K562 (cell line): ENCODE data around the gene KLC3. TPM values are rescaled to one million over a fixed set of nuclear protein-coding genes. Genes with fewer than 3 reads are reported as not detected.
A peak's percentile ranks its signal among the peaks of the same experiment; 100 is the strongest.

Source experiments
- CCNT2 ChIP-seq: IDR thresholded peaks from 2 replicates; pipeline ENCODE4 v1.6.1; 2011; ENCODE audit warnings: borderline replicate concordance, low read depth, mild to moderate bottlenecking, moderate library complexity, mixed read lengths, low read length; ENCODE audit not compliant: insufficient read length; ENCODE audit errors: extremely low read depth
- HDAC1 ChIP-seq, 2 experiments: fragments of 450-650 bp; IDR thresholded peaks; 2 replicates each; pipeline ENCODE4 v1.6.1; 2016 to 2017; ENCODE audit warnings: inconsistent platforms in 1 of 2, mild to moderate bottlenecking in 1 of 2, moderate library complexity in 1 of 2
- HDAC2 ChIP-seq: fragments of 450-650 bp; IDR thresholded peaks from 2 replicates; pipeline ENCODE4 v1.6.1; 2016; ENCODE audit warnings: mild to moderate bottlenecking
- KDM2B ChIP-seq: fragments of 250-450 bp; sonication (Bioruptor Pico); IDR thresholded peaks from 2 replicates; pipeline ENCODE4 v1.8.0; 2021; ENCODE audit warnings: mild to moderate bottlenecking, moderate library complexity
- ZC3H11A ChIP-seq: IDR thresholded peaks from 2 replicates; pipeline ENCODE4 v1.6.1; 2012; ENCODE audit warnings: low read depth, low read length, improper control_type of control experiment
- ZNF696 ChIP-seq: fragments of 250-450 bp; sonication (Bioruptor Pico); conservative IDR thresholded peaks from 2 replicates; pipeline ENCODE4 v1.4.0; 2020; ENCODE audit warnings: mild to moderate bottlenecking, moderate library complexity
- polyA plus RNA-seq, 8 experiments: library from polyadenylated mRNA; depleted of rRNA in 4 of 8; stranded (reverse) in 5 of 8; unstranded in 3 of 8; fragments of >200 nt; fragmentation: Nextera tagmentation in 2 of 8; fragmentation: Illumina TruSeq in 1 of 8; extraction: Ambion mirVana in 2 of 8; extraction: Trizol in 1 of 8; gene quantifications; 2 replicates each; pipeline versions ENCODE4 v1.2.1 to v1.2.3, GENCODE V29; 2011 to 2014; ENCODE audit warnings: inconsistent platforms in 1 of 8, missing spikeins in 1 of 8
- total RNA-seq, 7 experiments: library from RNA; depleted of rRNA in 6 of 7; stranded (reverse); fragments of >200 nt in 6 of 7; fragmentation: Illumina TruSeq in 2 of 7; extraction: Trizol in 2 of 7; gene quantifications; 2 replicates each; pipeline versions ENCODE4 v1.2.1 to v1.2.3, GENCODE V29; 2011 to 2021; ENCODE audit warnings: low replicate concordance in 1 of 7
- TF ChIP-seq, protein P1 (sequence below), 2 experiments: fragments of 450-650 bp in 1 of 2; sonication (generic) in 1 of 2; formaldehyde crosslinking in 1 of 2; IDR thresholded peaks; 2 replicates each; pipeline versions ENCODE4 v1.7.1 to v1.9.0; 2016 to 2022; ENCODE audit warnings: inconsistent platforms in 1 of 2, mild to moderate bottlenecking in 1 of 2, missing genetic modification reagents in 1 of 2
- TF ChIP-seq, protein P2 (sequence below): fragments of 250-450 bp; sonication (Bioruptor Pico); IDR thresholded peaks from 2 replicates; pipeline ENCODE4 v1.5.0; 2022; ENCODE audit warnings: mild to moderate bottlenecking
- TF ChIP-seq, protein P3 (sequence below): fragments of 250-450 bp; sonication (Bioruptor Pico); IDR thresholded peaks from 2 replicates; pipeline ENCODE4 v1.5.0; 2021; ENCODE audit warnings: mild to moderate bottlenecking, moderate library complexity
- TF ChIP-seq, protein P4 (sequence below): sonication (generic); formaldehyde crosslinking; IDR thresholded peaks from 2 replicates; pipeline ENCODE4 v1.8.0; 2022; ENCODE audit warnings: missing genetic modification reagents, mild to moderate bottlenecking, moderate library complexity, borderline replicate concordance

KLC3 gene
- total and polyA plus RNA-seq, 9 of the 15 experiments (the other 6 are each of a cell fraction or from before 2014, with no cell fraction given) = 0.03 to 1.2 (median 0.59) TPM; not detected in 3

DNA sequence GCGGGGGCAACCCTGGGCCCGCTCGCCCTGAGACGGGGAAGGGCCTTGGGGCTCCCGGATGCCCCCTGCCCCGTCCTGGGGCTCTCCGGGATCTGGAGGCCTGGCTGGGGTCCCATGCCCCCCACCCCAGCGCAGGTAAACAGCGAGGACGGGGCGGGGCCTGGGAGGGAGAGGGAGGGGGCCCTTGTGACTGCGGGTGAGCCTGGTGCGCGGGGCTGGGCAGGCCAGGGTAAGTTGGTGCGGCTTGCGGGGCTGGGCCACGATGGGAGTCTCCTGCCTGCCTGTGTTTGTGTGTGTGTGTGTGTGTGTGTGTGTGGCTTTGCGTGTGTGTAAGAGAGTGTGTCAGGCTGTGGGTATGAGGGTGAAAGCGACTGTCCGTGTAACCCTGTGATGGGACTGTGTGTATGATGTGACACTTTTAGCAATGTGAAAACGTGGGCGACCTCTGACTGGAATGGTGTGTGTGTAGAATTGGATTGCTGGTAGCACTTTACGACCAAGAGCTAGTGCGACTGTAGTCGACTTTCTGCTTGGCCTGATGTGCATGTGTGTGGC lies 426 bp downstream of the KLC3 start (continued):
- TF ChIP-seq, protein P1, sequence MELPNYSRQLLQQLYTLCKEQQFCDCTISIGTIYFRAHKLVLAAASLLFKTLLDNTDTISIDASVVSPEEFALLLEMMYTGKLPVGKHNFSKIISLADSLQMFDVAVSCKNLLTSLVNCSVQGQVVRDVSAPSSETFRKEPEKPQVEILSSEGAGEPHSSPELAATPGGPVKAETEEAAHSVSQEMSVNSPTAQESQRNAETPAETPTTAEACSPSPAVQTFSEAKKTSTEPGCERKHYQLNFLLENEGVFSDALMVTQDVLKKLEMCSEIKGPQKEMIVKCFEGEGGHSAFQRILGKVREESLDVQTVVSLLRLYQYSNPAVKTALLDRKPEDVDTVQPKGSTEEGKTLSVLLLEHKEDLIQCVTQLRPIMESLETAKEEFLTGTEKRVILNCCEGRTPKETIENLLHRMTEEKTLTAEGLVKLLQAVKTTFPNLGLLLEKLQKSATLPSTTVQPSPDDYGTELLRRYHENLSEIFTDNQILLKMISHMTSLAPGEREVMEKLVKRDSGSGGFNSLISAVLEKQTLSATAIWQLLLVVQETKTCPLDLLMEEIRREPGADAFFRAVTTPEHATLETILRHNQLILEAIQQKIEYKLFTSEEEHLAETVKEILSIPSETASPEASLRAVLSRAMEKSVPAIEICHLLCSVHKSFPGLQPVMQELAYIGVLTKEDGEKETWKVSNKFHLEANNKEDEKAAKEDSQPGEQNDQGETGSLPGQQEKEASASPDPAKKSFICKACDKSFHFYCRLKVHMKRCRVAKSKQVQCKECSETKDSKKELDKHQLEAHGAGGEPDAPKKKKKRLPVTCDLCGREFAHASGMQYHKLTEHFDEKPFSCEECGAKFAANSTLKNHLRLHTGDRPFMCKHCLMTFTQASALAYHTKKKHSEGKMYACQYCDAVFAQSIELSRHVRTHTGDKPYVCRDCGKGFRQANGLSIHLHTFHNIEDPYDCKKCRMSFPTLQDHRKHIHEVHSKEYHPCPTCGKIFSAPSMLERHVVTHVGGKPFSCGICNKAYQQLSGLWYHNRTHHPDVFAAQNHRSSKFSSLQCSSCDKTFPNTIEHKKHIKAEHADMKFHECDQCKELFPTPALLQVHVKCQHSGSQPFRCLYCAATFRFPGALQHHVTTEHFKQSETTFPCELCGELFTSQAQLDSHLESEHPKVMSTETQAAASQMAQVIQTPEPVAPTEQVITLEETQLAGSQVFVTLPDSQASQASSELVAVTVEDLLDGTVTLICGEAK (IDR thresholded peaks at IDR 0.05) = no peak
- TF ChIP-seq, protein P1 (CRISPR knock-in tag; IDR thresholded peaks at IDR 0.05) = no peak
- TF ChIP-seq ZNF696 (CRISPR knock-in tag) (no peak), CCNT2 (no peak), HDAC1 (IDR thresholded peaks at IDR 0.05) (0 out of 4 replicates have a peak, but pooled peaks of 1 of the 2 experiments have one; percentile 13), HDAC2 (no peak), ZC3H11A (no peak), KDM2B (CRISPR knock-in tag) (0 out of 2 replicates have a peak, but pooled peaks have one; percentile 45)
- TF ChIP-seq, protein P2, sequence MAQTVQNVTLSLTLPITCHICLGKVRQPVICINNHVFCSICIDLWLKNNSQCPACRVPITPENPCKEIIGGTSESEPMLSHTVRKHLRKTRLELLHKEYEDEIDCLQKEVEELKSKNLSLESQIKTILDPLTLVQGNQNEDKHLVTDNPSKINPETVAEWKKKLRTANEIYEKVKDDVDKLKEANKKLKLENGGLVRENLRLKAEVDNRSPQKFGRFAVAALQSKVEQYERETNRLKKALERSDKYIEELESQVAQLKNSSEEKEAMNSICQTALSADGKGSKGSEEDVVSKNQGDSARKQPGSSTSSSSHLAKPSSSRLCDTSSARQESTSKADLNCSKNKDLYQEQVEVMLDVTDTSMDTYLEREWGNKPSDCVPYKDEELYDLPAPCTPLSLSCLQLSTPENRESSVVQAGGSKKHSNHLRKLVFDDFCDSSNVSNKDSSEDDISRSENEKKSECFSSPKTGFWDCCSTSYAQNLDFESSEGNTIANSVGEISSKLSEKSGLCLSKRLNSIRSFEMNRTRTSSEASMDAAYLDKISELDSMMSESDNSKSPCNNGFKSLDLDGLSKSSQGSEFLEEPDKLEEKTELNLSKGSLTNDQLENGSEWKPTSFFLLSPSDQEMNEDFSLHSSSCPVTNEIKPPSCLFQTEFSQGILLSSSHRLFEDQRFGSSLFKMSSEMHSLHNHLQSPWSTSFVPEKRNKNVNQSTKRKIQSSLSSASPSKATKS (CRISPR knock-in tag) = no peak
- TF ChIP-seq, protein P3, sequence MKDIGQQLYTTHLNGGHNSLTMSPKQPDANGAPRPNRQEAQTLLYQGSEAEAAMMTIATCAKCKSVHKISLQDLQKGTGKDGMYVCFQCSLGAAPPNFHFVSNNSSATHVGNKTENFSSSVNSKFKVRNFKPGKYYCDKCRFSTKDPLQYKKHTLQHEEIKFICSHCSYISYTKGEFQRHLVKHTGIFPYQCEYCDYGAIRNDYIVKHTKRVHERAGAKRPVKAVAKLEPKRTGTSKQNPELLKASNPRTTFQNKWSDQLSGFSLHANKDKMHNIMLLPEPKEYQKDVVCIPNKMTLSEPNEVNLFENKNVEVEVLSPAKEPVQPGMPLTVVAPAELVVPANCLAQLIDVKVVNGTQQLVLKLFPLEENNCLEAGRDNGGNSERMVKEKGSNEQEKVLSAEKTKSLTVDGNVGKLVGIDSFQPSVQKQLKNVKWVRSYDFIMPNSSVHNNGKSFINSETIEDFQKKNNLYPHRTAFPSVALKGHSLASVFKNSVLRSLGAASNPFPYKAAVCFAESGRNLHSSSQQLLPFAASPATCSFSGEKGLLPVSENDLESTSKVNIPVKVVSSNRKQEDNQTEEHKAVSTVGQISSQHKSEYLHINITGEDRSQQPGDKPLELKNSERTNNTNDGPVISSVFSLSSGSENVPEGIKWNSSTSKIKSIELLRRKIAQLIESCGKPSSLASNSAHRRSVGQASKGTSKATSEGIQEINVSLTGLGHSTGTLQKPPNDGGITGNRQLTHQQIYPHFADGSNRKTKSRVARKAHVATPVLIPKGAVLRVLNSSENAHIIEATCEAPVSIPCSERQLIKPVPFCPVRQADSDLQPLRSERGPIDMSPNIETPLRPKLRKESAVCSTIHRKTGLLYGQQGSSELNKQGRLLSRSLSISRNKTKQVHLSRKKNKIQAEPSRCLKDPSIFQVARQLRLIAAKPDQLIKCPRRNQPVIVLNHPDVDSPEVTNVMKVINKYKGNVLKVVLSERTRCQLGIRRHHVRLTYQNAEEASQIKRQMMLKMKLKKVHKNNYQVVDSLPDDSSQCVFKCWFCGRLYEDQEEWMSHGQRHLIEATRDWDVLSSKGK (CRISPR knock-in tag) = no peak
- TF ChIP-seq, protein P4, sequence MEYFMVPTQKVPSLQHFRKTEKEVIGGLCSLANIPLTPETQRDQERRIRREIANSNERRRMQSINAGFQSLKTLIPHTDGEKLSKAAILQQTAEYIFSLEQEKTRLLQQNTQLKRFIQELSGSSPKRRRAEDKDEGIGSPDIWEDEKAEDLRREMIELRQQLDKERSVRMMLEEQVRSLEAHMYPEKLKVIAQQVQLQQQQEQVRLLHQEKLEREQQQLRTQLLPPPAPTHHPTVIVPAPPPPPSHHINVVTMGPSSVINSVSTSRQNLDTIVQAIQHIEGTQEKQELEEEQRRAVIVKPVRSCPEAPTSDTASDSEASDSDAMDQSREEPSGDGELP = no peak
